ENCODE results near the gene NR0B1. TPM values are rescaled to one million over a fixed set of nuclear protein-coding genes. Genes with fewer than 3 reads are reported as not detected.

Gene NR0B1
- total and polyA plus RNA-seq, 2 donors (not counting 1 experiment from before 2014, with no cell fraction given): not detected

DNA sequence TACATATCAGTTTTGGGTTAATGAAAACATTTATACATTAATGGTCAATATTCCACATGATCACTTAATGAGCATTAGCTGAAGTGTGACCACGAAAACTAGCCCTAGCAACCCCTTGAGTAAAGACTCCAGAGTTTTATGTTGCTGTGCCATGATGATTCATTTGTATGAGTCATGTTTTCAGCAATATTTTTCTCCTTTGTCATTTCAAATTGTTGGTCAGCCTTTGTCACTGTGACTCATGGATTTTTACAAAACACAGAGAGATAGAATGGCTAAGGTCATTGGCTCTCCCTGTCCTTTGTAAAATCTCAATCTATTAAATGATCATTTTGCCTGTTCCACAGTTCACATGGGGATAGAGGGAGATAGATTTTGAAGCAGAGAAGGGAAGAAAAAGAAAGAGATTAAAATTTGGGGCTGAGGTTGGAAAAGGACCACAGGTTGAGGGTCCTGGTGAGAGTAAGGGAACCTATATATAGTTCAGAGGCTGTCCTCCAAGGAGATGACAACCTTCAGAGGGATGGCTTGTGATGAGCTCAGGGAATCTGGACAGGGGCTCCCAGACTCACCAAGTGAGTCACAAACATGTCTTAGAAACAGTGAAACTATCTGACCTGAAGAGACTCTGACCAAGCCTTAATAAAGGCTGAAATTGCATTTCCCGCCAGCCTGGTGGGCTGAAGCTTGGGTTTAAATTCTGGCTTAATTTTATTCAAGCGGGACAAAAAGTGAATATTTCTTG, 25.6 kb downstream of the NR0B1 start:
- no peak overlapping the region for H3K9ac ChIP-seq (ENCODE audit: low read length)
- no peak overlapping the region for H2AFZ ChIP-seq (ENCODE audit: insufficient read depth, low read depth, low read length, poor library complexity, severe bottlenecking)
- ATAC-seq (ENCODE audit: low read depth): no peak

DNA sequence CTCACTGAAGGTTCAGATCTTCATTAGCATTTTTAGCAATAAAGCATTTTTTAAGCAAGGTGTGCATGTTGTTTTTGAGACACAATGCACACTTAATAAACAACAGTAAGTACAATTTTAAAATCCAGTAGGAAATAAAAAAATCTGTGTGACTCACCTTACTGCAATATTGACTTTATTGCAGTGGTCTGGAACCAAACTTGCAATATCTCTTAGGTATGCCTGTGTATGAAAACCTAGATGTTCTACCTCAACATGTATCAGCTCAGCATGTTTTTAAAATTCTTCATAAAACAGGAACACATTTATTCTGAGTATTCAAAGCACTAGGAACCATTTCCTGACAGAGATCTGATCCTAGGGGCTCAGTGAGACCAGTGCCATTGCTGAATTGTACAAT, 26.7 kb downstream of the NR0B1 start:
- H3K27me3 Mint-ChIP-seq: no peaks in the 10 kb centered on the region
- H3K4me3 Mint-ChIP-seq: no peak overlapping the region
- no peak for ATAC-seq (ENCODE audit: low read depth)
- Histone ChIP-seq H3K4me2 (replicated peaks; ENCODE audit: low read depth, low read length, poor library complexity, severe bottlenecking) (no peak overlapping the region), H3K27ac (ENCODE audit: low read length in 2 of 2) (no peak overlapping the region), H3K4me1 (ENCODE audit: control insufficient read depth in 2 of 2, insufficient read depth in 2 of 2, low read length in 2 of 2) (no peaks in the 10 kb centered on the region), H3K4me3 (ENCODE audit: control extremely low read depth in 1 of 5, extremely low read depth in 1 of 5, insufficient read depth in 1 of 5, low read depth in 2 of 5, low read length in 4 of 5) (no peak overlapping the region), H3K79me2 (ENCODE audit: control insufficient read depth, insufficient read depth, low read length) (no peaks in the 10 kb centered on the region), H3K36me3 (replicated peaks in 1 of 2; ENCODE audit: control extremely low read depth in 1 of 2, control insufficient read depth in 1 of 2, extremely low read depth in 1 of 2, insufficient read depth in 2 of 2, low read length in 1 of 2) (no peaks in the 10 kb centered on the region), H2AFZ (ENCODE audit: insufficient read depth, low read depth, low read length, poor library complexity, severe bottlenecking) (no peak overlapping the region), H4K20me1 (ENCODE audit: control insufficient read depth, insufficient read depth, low read length, poor library complexity, severe bottlenecking) (no peaks in the 10 kb centered on the region), H3K9ac (ENCODE audit: low read length) (no peak overlapping the region), H3K27me3 (replicated peaks in 1 of 4; ENCODE audit: control extremely low read depth in 1 of 4, control insufficient read depth in 3 of 4, insufficient read depth in 4 of 4, low read length in 3 of 4) (no peaks in the 10 kb centered on the region), H3K9me3 (ENCODE audit: control extremely low read depth in 1 of 3, control insufficient read depth in 2 of 3, insufficient read depth in 1 of 3, low read length in 2 of 3) (no peaks in the 10 kb centered on the region)
- H3K4me1 Mint-ChIP-seq: no peaks in the 10 kb centered on the region
- no peak for TF ChIP-seq EZH2 (IDR thresholded peaks at IDR 0.05; ENCODE audit: borderline replicate concordance, insufficient read depth, low read depth, low read length, poor library complexity, severe bottlenecking)
- TF ChIP-seq, protein P1, sequence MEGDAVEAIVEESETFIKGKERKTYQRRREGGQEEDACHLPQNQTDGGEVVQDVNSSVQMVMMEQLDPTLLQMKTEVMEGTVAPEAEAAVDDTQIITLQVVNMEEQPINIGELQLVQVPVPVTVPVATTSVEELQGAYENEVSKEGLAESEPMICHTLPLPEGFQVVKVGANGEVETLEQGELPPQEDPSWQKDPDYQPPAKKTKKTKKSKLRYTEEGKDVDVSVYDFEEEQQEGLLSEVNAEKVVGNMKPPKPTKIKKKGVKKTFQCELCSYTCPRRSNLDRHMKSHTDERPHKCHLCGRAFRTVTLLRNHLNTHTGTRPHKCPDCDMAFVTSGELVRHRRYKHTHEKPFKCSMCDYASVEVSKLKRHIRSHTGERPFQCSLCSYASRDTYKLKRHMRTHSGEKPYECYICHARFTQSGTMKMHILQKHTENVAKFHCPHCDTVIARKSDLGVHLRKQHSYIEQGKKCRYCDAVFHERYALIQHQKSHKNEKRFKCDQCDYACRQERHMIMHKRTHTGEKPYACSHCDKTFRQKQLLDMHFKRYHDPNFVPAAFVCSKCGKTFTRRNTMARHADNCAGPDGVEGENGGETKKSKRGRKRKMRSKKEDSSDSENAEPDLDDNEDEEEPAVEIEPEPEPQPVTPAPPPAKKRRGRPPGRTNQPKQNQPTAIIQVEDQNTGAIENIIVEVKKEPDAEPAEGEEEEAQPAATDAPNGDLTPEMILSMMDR (IDR thresholded peaks at IDR 0.05): no peak
- no peak for DNase-seq
- no peaks in the 10 kb centered on the region for H3K9me3 Mint-ChIP-seq (ENCODE audit: insufficient read depth)
- CTCF ChIA-PET: no interaction called here
- POLR2A ChIA-PET: no interaction called here
- no peak overlapping the region for H3K27ac Mint-ChIP-seq
- intact Hi-C loops (cut with micrococcal nuclease): no loop called here

More for the DNA sequence above, 25.6 kb downstream of the NR0B1 start:
- H3K4me3 ChIP-seq (ENCODE audit: control extremely low read depth in 1 of 5, extremely low read depth in 1 of 5, insufficient read depth in 1 of 5, low read depth in 2 of 5, low read length in 4 of 5): no peak overlapping the region
- H3K4me1 ChIP-seq (ENCODE audit: control insufficient read depth in 2 of 2, insufficient read depth in 2 of 2, low read length in 2 of 2): no peaks in the 10 kb centered on the region
- H4K20me1 ChIP-seq (ENCODE audit: control insufficient read depth, insufficient read depth, low read length, poor library complexity, severe bottlenecking): no peaks in the 10 kb centered on the region
- no peak for DNase-seq
- Mint-ChIP-seq H3K9me3 (ENCODE audit: insufficient read depth) (no peaks in the 10 kb centered on the region), H3K27me3 (no peaks in the 10 kb centered on the region), H3K4me1 (no peaks in the 10 kb centered on the region), H3K27ac (no peak overlapping the region), H3K4me3 (no peak overlapping the region)
- no peaks in the 10 kb centered on the region for H3K79me2 ChIP-seq (ENCODE audit: control insufficient read depth, insufficient read depth, low read length)
- TF ChIP-seq, protein P1 (IDR thresholded peaks at IDR 0.05): no peak
- no peak for TF ChIP-seq EZH2 (IDR thresholded peaks at IDR 0.05; ENCODE audit: borderline replicate concordance, insufficient read depth, low read depth, low read length, poor library complexity, severe bottlenecking)
- H3K4me2 ChIP-seq (replicated peaks; ENCODE audit: low read depth, low read length, poor library complexity, severe bottlenecking): no peak overlapping the region
- POLR2A ChIA-PET: no interaction called here
- no peaks in the 10 kb centered on the region for H3K27me3 ChIP-seq (replicated peaks in 1 of 4; ENCODE audit: control extremely low read depth in 1 of 4, control insufficient read depth in 3 of 4, insufficient read depth in 4 of 4, low read length in 3 of 4)
- intact Hi-C loops (cut with micrococcal nuclease): no loop called here
- H3K36me3 ChIP-seq (replicated peaks in 1 of 2; ENCODE audit: control extremely low read depth in 1 of 2, control insufficient read depth in 1 of 2, extremely low read depth in 1 of 2, insufficient read depth in 2 of 2, low read length in 1 of 2): no peaks in the 10 kb centered on the region
- no CpG with 5 or more reads among the region's 3 CpGs for WGBS (ENCODE audit: insufficient coverage)
- H3K9me3 ChIP-seq (ENCODE audit: control extremely low read depth in 1 of 3, control insufficient read depth in 2 of 3, insufficient read depth in 1 of 3, low read length in 2 of 3): no peaks in the 10 kb centered on the region
- H3K27ac ChIP-seq (ENCODE audit: low read length in 2 of 2): no peak overlapping the region
- CTCF ChIA-PET: no interaction called here

Measured in B cell (primary cell).